ENCODE data around the gene CCNQ.

Gene CCNQ

DNA sequence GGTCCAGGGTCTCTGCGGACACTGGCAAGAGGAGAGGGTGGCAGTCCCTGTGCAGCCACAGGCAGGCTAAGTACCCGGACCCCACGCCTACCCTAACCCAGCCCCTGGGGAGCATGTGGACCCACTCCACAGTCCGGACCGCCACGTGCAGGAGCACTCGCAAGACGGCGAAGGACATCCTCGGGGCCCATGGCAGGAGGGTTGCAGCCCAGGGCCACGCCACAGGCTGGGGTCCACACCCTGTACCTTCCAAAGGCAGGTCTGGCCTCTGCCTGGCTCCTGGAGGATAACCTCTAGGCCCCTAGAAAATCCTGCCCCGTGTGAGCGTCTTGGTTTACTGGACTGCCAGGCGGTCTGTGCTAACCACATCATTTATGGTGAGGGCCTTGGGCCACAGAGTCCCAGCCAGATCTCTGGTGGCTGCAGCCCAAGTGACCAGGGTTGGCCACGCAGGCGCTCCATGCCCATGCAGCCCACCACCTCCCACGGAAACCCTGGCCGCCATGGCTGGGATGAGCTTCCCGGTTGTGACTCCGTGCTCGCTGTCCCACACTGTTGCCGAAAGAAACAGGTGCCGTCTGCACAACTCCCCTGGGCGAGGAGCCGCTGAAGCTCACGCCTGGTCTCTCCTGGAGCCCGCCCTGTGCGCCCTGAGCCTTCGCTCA lies 10.0 kb downstream of the CCNQ start:
- no peaks in the 10 kb centered on the region for H3K4me1 ChIP-seq (ENCODE audit: insufficient read depth, low read length)
- no peak overlapping the region for H3K27ac ChIP-seq (ENCODE audit: low read depth, low read length)
- peaks cover 0 to 14% of the 10 kb centered on the region in 2 donors for H3K27me3 ChIP-seq (ENCODE audit: control insufficient read depth in 1 of 2, insufficient read depth in 2 of 2, low read length in 2 of 2)
- H3K9ac ChIP-seq (ENCODE audit: low read length), result no peak overlapping the region
- peaks cover 13% of the 10 kb centered on the region for H3K36me3 ChIP-seq (ENCODE audit: insufficient read depth, low read length)
- no peaks in the 10 kb centered on the region for H3K9me3 ChIP-seq (ENCODE audit: low read length)
- no peak overlapping the region for H3K4me3 ChIP-seq (ENCODE audit: low read depth in 1 of 2, low read length in 2 of 2)

DNA sequence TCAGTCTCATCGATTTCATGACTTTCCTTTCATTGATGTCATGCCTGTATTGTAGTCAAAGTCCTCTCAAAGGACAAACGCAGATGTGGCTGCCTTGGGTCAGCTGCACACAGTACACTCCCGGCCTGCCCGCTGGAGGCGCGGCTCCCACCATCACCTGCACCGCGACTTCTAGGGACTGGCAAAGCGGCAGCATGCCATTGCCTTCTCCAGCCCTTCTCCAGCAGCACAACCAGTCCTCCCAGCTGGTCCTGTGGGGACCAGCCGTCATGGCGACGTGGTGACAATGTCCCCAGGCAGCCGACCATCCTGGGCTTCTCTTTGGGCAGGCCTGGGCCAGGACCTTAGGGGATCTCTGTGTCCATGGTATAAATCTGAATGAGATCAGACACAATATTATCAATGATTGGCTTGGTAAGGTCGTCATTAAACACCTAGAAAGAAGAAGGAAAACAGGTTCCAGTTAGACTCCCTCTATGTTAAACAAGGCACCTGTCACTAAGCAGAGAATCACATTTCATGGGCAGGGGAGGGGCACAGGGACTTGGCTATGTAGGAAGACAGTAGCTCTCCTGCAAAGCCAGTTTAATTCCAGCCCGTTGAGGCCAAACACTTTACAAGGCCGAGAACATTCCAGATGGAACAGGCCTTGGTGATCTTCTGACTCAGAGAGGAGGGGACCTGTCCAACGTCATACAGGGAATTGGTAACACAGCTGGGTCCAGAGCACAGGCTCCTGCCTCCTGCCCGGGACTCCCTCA lies 10.7 kb downstream of the CCNQ start:
- H3K9me3 ChIP-seq (ENCODE audit: low read length), result no peaks in the 10 kb centered on the region
- no peak overlapping the region for H3K4me3 ChIP-seq (ENCODE audit: low read depth in 1 of 2, low read length in 2 of 2)
- H3K9ac ChIP-seq (ENCODE audit: low read length), result no peak overlapping the region
- H3K27me3 ChIP-seq (ENCODE audit: control insufficient read depth in 1 of 2, insufficient read depth in 2 of 2, low read length in 2 of 2), result peaks cover 0 to 14% of the 10 kb centered on the region in 2 donors
- no peak overlapping the region for H3K27ac ChIP-seq (ENCODE audit: low read depth, low read length)
- peaks cover 11% of the 10 kb centered on the region for H3K36me3 ChIP-seq (ENCODE audit: insufficient read depth, low read length)
- H3K4me1 ChIP-seq (ENCODE audit: insufficient read depth, low read length), result no peaks in the 10 kb centered on the region

DNA sequence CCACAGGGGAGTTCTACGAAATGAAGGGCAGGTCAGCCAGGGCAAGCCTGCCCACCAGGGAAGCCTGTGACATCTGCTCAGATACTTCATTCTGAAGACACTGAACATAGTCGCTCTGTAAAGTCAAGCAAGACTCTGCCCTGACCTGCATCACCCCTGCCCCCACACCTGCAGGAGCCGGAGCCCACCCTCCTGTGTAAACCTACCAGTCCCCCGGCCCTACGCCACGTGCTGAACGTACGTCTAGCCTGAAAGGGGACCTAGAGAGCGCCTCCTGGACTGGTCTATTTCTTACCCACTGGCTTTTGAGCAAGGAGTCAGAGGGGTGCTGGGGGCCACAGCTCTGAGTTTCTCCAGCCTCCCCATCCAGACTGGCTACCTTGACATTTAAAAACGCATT lies 11.6 kb downstream of the CCNQ start:
- no peaks in the 10 kb centered on the region for H3K4me1 ChIP-seq (ENCODE audit: insufficient read depth, low read length)
- no peak overlapping the region for H3K27ac ChIP-seq (ENCODE audit: low read depth, low read length)
- no peak overlapping the region for H3K4me3 ChIP-seq (ENCODE audit: low read depth in 1 of 2, low read length in 2 of 2)
- H3K9me3 ChIP-seq (ENCODE audit: low read length), result no peaks in the 10 kb centered on the region
- H3K27me3 ChIP-seq (ENCODE audit: control insufficient read depth in 1 of 2, insufficient read depth in 2 of 2, low read length in 2 of 2), result peaks cover 3 to 8% of the 10 kb centered on the region in 2 donors
- H3K9ac ChIP-seq (ENCODE audit: low read length), result no peak overlapping the region
- H3K36me3 ChIP-seq (ENCODE audit: insufficient read depth, low read length), result peaks cover 11% of the 10 kb centered on the region

DNA sequence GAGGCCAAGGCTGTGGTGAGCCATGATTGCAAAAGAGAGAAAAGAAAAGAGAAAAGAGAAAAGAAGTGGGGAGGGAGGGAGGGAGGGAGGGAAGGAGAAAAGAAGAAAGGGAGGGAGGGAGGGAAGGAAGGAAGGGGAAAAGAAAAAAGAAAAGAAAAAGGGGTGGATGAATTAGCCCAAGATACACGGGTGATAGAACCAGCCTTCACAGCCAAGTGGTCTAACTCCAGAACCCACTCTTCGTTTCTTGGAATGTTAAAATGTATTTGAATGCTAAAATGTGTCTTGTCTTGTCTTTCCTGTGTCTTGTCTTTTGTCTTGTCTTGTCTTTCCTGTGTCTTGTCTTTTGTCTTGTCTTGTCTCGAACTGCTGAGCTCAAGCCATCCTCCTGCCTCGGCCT lies 13.1 kb downstream of the CCNQ start:
- H3K27ac ChIP-seq (ENCODE audit: low read depth, low read length), result no peak overlapping the region
- H3K9ac ChIP-seq (ENCODE audit: low read length), result no peak overlapping the region
- H3K27me3 ChIP-seq (ENCODE audit: control insufficient read depth in 1 of 2, insufficient read depth in 2 of 2, low read length in 2 of 2), result peaks cover 4% of the 10 kb centered on the region in 2 donors
- no peaks in the 10 kb centered on the region for H3K9me3 ChIP-seq (ENCODE audit: low read length)
- H3K4me1 ChIP-seq (ENCODE audit: insufficient read depth, low read length), result no peaks in the 10 kb centered on the region
- no peak overlapping the region for H3K4me3 ChIP-seq (ENCODE audit: low read depth in 1 of 2, low read length in 2 of 2)
- peaks cover 11% of the 10 kb centered on the region for H3K36me3 ChIP-seq (ENCODE audit: insufficient read depth, low read length)

DNA sequence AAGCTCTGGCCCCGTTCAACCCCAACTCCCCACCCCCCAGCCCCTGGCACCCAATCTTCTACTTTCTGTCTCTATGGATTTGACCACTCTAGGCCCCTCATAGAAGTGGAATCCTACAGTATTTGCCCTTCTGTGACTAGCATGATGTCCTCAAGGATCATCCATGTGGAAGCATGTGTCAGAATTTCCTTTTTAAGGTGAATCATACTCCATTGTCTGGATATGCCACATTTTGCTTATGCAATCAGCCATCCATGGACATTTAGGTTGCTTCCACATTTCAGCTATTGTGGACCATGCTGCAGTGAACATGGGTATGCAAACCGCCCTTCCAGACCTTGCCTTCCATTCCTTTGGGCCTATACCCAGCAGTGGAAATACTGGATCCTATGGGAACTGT lies 15.5 kb downstream of the CCNQ start:
- no peak overlapping the region for H3K9ac ChIP-seq (ENCODE audit: low read length)
- no peak overlapping the region for H3K27ac ChIP-seq (ENCODE audit: low read depth, low read length)
- H3K4me3 ChIP-seq (ENCODE audit: low read depth in 1 of 2, low read length in 2 of 2), result no peak overlapping the region
- H3K9me3 ChIP-seq (ENCODE audit: low read length), result no peaks in the 10 kb centered on the region
- H3K27me3 ChIP-seq (ENCODE audit: control insufficient read depth in 1 of 2, insufficient read depth in 2 of 2, low read length in 2 of 2), result peaks cover 4 to 12% of the 10 kb centered on the region in 2 donors
- H3K36me3 ChIP-seq (ENCODE audit: insufficient read depth, low read length), result peaks cover 11% of the 10 kb centered on the region
- no peaks in the 10 kb centered on the region for H3K4me1 ChIP-seq (ENCODE audit: insufficient read depth, low read length)

DNA sequence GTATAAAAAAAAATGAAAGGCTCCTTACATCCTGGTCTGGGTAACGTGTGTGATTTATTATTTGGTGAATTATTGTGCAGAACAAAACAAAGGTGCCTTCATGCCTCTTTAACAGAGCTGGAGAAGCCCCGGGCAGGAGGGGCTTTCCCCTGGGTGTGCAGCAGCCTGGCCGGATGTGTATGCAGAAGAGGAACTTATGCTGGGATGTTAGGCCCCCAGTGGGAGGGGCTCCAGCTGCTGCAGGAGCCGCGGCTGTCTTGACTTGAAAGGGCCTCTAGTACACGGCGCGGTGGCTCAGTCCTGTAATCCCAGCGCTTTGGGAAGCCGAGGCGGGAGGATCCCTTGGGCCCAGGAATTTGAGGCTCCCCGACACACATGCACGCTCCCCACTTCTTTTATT lies 16.0 kb downstream of the CCNQ start:
- Histone ChIP-seq H3K27me3 (ENCODE audit: control insufficient read depth in 1 of 2, insufficient read depth in 2 of 2, low read length in 2 of 2) (peaks cover 4 to 12% of the 10 kb centered on the region in 2 donors), H3K4me1 (ENCODE audit: insufficient read depth, low read length) (no peaks in the 10 kb centered on the region), H3K9ac (ENCODE audit: low read length) (no peak overlapping the region), H3K4me3 (ENCODE audit: low read depth in 1 of 2, low read length in 2 of 2) (no peak overlapping the region), H3K27ac (ENCODE audit: low read depth, low read length) (no peak overlapping the region), H3K9me3 (ENCODE audit: low read length) (no peaks in the 10 kb centered on the region), H3K36me3 (ENCODE audit: insufficient read depth, low read length) (peaks cover 10% of the 10 kb centered on the region)

DNA sequence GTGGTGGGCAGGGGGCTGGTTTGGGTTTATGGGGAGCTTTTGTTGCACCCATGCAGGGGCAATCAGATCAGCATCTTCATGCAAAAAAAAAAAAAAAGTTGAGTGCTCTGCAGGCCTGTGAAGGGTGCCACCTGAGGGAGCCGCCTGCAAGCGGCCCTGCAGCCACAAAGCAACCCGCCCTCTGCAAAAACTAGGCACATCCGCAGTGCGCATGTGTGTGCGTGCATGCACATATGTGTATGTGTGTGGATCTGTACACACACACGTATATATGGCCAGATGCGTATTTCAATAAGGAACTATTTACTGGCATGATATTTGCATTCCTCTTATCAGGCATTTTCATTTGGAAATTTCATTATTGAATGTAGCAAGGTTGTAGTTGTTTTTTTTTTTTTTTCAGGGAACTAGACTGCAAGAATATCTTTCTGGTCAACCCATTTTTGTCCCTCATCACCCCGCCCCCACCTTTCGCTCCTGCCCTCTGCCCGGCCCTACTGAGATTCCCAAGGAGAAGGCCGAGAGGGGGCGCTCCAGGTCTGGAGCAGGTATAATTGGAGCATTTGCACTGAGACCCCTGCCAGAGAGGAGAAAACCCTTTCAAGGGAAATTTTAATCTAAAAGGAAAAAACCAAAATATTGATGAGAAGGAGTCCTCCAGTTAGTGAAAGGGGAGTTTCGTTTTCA lies 18.1 kb downstream of the CCNQ start:
- no peak overlapping the region for H3K27ac ChIP-seq (ENCODE audit: low read depth, low read length)
- no peaks in the 10 kb centered on the region for H3K36me3 ChIP-seq (ENCODE audit: insufficient read depth, low read length)
- peaks cover 4 to 12% of the 10 kb centered on the region in 2 donors for H3K27me3 ChIP-seq (ENCODE audit: control insufficient read depth in 1 of 2, insufficient read depth in 2 of 2, low read length in 2 of 2)
- H3K4me3 ChIP-seq (ENCODE audit: low read depth in 1 of 2, low read length in 2 of 2), result no peak overlapping the region
- no peaks in the 10 kb centered on the region for H3K4me1 ChIP-seq (ENCODE audit: insufficient read depth, low read length)
- no peaks in the 10 kb centered on the region for H3K9me3 ChIP-seq (ENCODE audit: low read length)
- no peak overlapping the region for H3K9ac ChIP-seq (ENCODE audit: low read length)

DNA sequence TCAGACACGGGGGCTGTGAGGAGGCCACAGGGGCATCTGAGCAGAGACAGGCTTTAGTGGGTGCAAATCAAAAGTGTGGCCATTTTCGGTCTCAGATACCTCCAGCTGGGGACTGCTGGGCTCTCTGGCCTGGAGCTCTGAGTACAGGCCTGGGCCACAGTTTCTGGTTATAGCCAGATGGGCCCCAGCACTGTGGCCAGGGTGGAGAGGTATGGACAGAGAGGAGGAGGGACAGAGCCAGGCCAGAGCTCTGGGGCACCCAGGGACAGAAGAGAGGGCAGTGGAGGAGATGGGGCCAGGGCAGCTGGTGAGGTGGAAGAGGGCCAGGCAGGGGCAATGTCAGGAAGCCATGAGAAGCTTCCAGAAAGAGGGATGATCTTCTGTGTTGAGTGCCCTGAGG lies 20.1 kb downstream of the CCNQ start:
- no peaks in the 10 kb centered on the region for H3K9me3 ChIP-seq (ENCODE audit: low read length)
- no peaks in the 10 kb centered on the region for H3K4me1 ChIP-seq (ENCODE audit: insufficient read depth, low read length)
- H3K36me3 ChIP-seq (ENCODE audit: insufficient read depth, low read length), result no peaks in the 10 kb centered on the region
- no peak overlapping the region for H3K9ac ChIP-seq (ENCODE audit: low read length)
- H3K27me3 ChIP-seq (ENCODE audit: control insufficient read depth in 1 of 2, insufficient read depth in 2 of 2, low read length in 2 of 2), result peaks cover 4 to 12% of the 10 kb centered on the region in 2 donors
- no peak overlapping the region for H3K27ac ChIP-seq (ENCODE audit: low read depth, low read length)
- H3K4me3 ChIP-seq (ENCODE audit: low read depth in 1 of 2, low read length in 2 of 2), result no peak overlapping the region

DNA sequence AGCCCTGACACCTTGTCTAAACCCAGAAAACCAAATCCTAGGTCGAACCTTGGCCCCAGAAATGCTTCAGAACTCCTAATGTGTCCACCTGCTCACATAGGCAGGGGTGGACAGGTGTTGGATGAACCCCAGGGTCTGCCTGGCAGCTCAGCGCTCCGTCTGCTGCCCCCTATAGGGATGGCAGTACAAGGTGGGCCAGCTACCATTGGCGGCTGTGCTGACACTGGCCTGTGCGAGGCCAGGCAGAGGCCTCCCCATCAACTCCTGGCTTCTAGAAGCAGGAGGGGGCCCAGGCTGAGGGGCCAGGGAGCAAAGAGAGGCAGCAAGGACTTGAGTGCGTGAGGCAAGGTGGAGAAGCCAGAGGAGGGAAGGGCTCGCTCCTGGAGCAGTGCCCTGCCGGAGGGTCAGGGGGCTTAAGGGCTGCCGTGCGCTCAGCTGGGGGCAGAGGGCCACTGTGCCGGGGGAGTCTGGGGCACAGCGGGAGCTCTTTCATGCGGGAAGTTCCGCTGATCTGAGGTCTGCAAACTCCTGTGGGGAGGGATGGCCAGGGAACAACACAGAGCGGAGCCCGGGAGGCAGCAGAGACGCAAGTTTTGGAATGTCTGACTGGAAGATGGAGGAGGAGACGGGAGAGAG lies 20.6 kb downstream of the CCNQ start:
- no peaks in the 10 kb centered on the region for H3K9me3 ChIP-seq (ENCODE audit: low read length)
- peaks cover 4 to 12% of the 10 kb centered on the region in 2 donors for H3K27me3 ChIP-seq (ENCODE audit: control insufficient read depth in 1 of 2, insufficient read depth in 2 of 2, low read length in 2 of 2)
- H3K9ac ChIP-seq (ENCODE audit: low read length), result no peak overlapping the region
- no peaks in the 10 kb centered on the region for H3K4me1 ChIP-seq (ENCODE audit: insufficient read depth, low read length)
- H3K27ac ChIP-seq (ENCODE audit: low read depth, low read length), result no peak overlapping the region
- no peaks in the 10 kb centered on the region for H3K36me3 ChIP-seq (ENCODE audit: insufficient read depth, low read length)
- no peak overlapping the region for H3K4me3 ChIP-seq (ENCODE audit: low read depth in 1 of 2, low read length in 2 of 2)

DNA sequence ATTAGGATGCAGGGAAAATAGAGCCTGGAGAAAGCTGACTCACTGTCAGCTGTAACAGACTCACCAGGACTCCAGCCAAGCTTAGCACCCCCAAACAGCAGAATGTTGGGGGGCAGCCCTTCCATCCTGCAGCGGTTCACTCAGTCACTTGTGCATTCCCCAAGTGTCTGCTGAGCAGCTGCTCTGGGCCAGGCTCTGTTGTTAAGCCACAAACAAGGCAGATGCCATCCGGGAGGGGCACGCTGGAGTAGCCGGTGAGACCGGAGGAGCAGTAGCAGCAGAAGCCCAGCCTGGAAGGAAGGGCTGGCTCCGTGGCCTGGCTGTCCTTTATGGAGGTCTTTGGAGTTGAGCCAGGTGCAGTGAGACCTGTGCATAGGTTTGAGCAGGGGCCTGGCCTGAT lies 22.0 kb downstream of the CCNQ start:
- no peak overlapping the region for H3K9ac ChIP-seq (ENCODE audit: low read length)
- no peaks in the 10 kb centered on the region for H3K4me1 ChIP-seq (ENCODE audit: insufficient read depth, low read length)
- H3K27me3 ChIP-seq (ENCODE audit: control insufficient read depth in 1 of 2, insufficient read depth in 2 of 2, low read length in 2 of 2), result peaks cover 0 to 15% of the 10 kb centered on the region in 2 donors
- no peaks in the 10 kb centered on the region for H3K36me3 ChIP-seq (ENCODE audit: insufficient read depth, low read length)
- H3K27ac ChIP-seq (ENCODE audit: low read depth, low read length), result no peak overlapping the region
- no peaks in the 10 kb centered on the region for H3K9me3 ChIP-seq (ENCODE audit: low read length)
- H3K4me3 ChIP-seq (ENCODE audit: low read depth in 1 of 2, low read length in 2 of 2), result no peak overlapping the region

DNA sequence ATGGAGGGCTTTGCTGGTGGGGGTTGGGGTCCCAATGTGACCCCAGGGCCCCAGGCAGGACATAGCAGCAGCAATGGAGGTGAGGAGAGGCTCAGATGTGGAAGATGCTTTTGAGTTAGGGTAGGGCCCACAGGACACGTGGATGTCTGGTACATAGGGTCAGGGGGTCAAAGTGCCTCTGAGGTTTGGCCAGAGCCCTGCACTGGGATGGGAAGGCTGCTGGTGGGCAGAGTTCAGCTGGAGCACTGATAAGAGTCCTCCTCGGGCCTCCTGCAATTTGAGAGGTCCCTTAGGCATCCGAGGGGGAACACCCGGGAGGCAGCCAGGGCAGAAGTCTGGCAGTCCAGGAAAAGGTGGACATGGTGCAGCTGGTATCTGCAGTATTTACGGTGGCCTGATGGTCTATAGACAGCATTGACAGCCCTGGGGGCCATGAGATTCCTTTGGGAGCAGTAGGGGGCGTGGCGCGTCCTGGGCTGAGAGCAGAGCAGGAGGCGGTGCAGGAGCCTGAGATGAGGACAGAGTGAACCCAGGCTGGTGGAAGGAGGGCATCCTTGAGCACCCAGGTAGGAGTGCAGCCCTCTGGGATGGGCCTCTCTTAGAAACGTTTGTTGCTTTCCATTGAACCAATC lies 22.6 kb downstream of the CCNQ start:
- no peak overlapping the region for H3K4me3 ChIP-seq (ENCODE audit: low read depth in 1 of 2, low read length in 2 of 2)
- no peaks in the 10 kb centered on the region for H3K4me1 ChIP-seq (ENCODE audit: insufficient read depth, low read length)
- H3K36me3 ChIP-seq (ENCODE audit: insufficient read depth, low read length), result no peaks in the 10 kb centered on the region
- no peaks in the 10 kb centered on the region for H3K9me3 ChIP-seq (ENCODE audit: low read length)
- H3K9ac ChIP-seq (ENCODE audit: low read length), result no peak overlapping the region
- H3K27ac ChIP-seq (ENCODE audit: low read depth, low read length), result no peak overlapping the region
- peaks cover 0 to 12% of the 10 kb centered on the region in 2 donors for H3K27me3 ChIP-seq (ENCODE audit: control insufficient read depth in 1 of 2, insufficient read depth in 2 of 2, low read length in 2 of 2)
